SK-N-SH treated with all-trans-retinoic acid at 6 μM for 48 hours (cell line): ENCODE results near the gene RCVRN.

Experiments
- ATAC-seq: fragments of 200-7000 bp; cut with Tn5 transposase; 3 replicates; pipeline ENCODE4 v1.9.1; 2020; ENCODE audit warnings: mild to moderate bottlenecking, moderate library complexity
- ARNTL ChIP-seq: fragments of 450-650 bp; formaldehyde crosslinking; IDR thresholded peaks from 2 replicates; pipeline ENCODE4 v1.5.0; 2020; ENCODE audit warnings: low read depth, mild to moderate bottlenecking, moderate library complexity, borderline replicate concordance
- BACH2 ChIP-seq: fragments of 250-450 bp; sonication (Bioruptor Pico); IDR thresholded peaks from 2 replicates; pipeline ENCODE4 v1.9.0; 2021; ENCODE audit warnings: mild to moderate bottlenecking, borderline replicate concordance
- CREB5 ChIP-seq: fragments of 250-450 bp; sonication (Bioruptor Pico); IDR thresholded peaks from 2 replicates; pipeline ENCODE4 v1.5.1; 2020; ENCODE audit warnings: low read depth, mild to moderate bottlenecking, moderate library complexity
- CSDC2 ChIP-seq: fragments of 250-450 bp; sonication (Bioruptor Pico); IDR thresholded peaks from 2 replicates; pipeline ENCODE4 v1.5.0; 2020; ENCODE audit warnings: mild to moderate bottlenecking, moderate library complexity
- GLIS3 ChIP-seq: fragments of 250-450 bp; sonication (Bioruptor Pico); IDR thresholded peaks from 2 replicates; pipeline ENCODE4 v1.5.0; 2020; ENCODE audit warnings: mild to moderate bottlenecking, moderate library complexity
- ISL1 ChIP-seq: fragments of 250-450 bp; sonication (Bioruptor Pico); IDR thresholded peaks from 2 replicates; pipeline ENCODE4 v2.1.2; 2022; ENCODE audit warnings: mild to moderate bottlenecking, moderate library complexity
- OSR1 ChIP-seq: fragments of 250-450 bp; sonication (Bioruptor Pico); IDR thresholded peaks from 2 replicates; pipeline ENCODE4 v1.8.0; 2022; ENCODE audit warnings: moderate library complexity, mild to moderate bottlenecking, inconsistent platforms
- PATZ1 ChIP-seq: fragments of 250-450 bp; sonication (Bioruptor Pico); IDR thresholded peaks from 2 replicates; pipeline ENCODE4 v1.8.0; 2020; ENCODE audit warnings: mild to moderate bottlenecking, moderate library complexity, borderline replicate concordance
- POU6F1 ChIP-seq: fragments of 250-450 bp; sonication (Bioruptor Pico); IDR thresholded peaks from 2 replicates; pipeline ENCODE4 v1.8.0; 2021; ENCODE audit warnings: low read depth, mild to moderate bottlenecking, moderate library complexity, borderline replicate concordance
- PPARA ChIP-seq: fragments of 250-450 bp; sonication (Bioruptor Pico); IDR thresholded peaks from 2 replicates; pipeline ENCODE4 v1.5.0; 2020; ENCODE audit warnings: mild to moderate bottlenecking, borderline replicate concordance
- RARB ChIP-seq: fragments of 250-450 bp; sonication (Bioruptor Pico); IDR thresholded peaks from 2 replicates; pipeline ENCODE4 v1.8.0; 2021; ENCODE audit warnings: mild to moderate bottlenecking, moderate library complexity
- SNAI2 ChIP-seq: fragments of 250-450 bp; sonication (Bioruptor Pico); IDR thresholded peaks from 2 replicates; pipeline ENCODE4 v1.5.0; 2020; ENCODE audit warnings: mild to moderate bottlenecking, moderate library complexity
- TCF4 ChIP-seq: fragments of 250-450 bp; sonication (Bioruptor Pico); IDR thresholded peaks from 2 replicates; pipeline ENCODE4 v1.8.0; 2021; ENCODE audit warnings: mild to moderate bottlenecking, moderate library complexity, borderline replicate concordance
- TOX ChIP-seq: fragments of 250-450 bp; sonication (Bioruptor Pico); IDR thresholded peaks from 2 replicates; pipeline ENCODE4 v1.8.0; 2021; ENCODE audit warnings: mild to moderate bottlenecking, moderate library complexity, borderline replicate concordance
- TSHZ2 ChIP-seq: fragments of 250-450 bp; sonication (Bioruptor Pico); IDR thresholded peaks from 2 replicates; pipeline ENCODE4 v1.5.0; 2020; ENCODE audit warnings: mild to moderate bottlenecking, moderate library complexity
- ZC3H10 ChIP-seq: fragments of 250-450 bp; sonication (Bioruptor Pico); IDR thresholded peaks from 2 replicates; pipeline ENCODE4 v1.5.1; 2021; ENCODE audit warnings: mild to moderate bottlenecking, moderate library complexity
- ZFP3 ChIP-seq: fragments of 250-450 bp; sonication (Bioruptor Pico); IDR thresholded peaks from 2 replicates; pipeline ENCODE4 v1.5.0; 2020; ENCODE audit warnings: mild to moderate bottlenecking, moderate library complexity
- ZFP30 ChIP-seq: fragments of 450-650 bp; formaldehyde crosslinking; IDR thresholded peaks from 2 replicates; pipeline ENCODE4 v1.5.0; 2022; ENCODE audit warnings: mild to moderate bottlenecking, moderate library complexity
- ZNF565 ChIP-seq: fragments of 450-650 bp; formaldehyde crosslinking; conservative IDR thresholded peaks from 2 replicates; pipeline ENCODE4 v1.5.0; 2020; ENCODE audit warnings: low read depth, mild to moderate bottlenecking, moderate library complexity
- ZNF70 ChIP-seq: fragments of 450-650 bp; formaldehyde crosslinking; IDR thresholded peaks from 2 replicates; pipeline ENCODE4 v1.5.0; 2020; ENCODE audit warnings: mild to moderate bottlenecking, moderate library complexity
- ZNF8 ChIP-seq: fragments of 450-650 bp; formaldehyde crosslinking; IDR thresholded peaks from 2 replicates; pipeline ENCODE4 v1.5.0; 2020; ENCODE audit warnings: mild to moderate bottlenecking, moderate library complexity

Gene RCVRN

GRCh38 chr17:9878786-9879525 is 26.1 kb downstream of the RCVRN start:
- no peak for TF ChIP-seq OSR1 (CRISPR knock-in tag)
- TF ChIP-seq ISL1 (CRISPR knock-in tag): no peak
- no peak for TF ChIP-seq POU6F1
- TF ChIP-seq TSHZ2: no peak
- no peak for TF ChIP-seq PPARA
- no peak for TF ChIP-seq BACH2
- TF ChIP-seq SNAI2 (CRISPR knock-in tag): no peak
- TF ChIP-seq RARB (CRISPR knock-in tag): no peak
- TF ChIP-seq TCF4 (CRISPR knock-in tag): no peak
- no peak for TF ChIP-seq ZFP30 (CRISPR knock-in tag)
- TF ChIP-seq CREB5 (CRISPR knock-in tag): no peak
- no peak for TF ChIP-seq GLIS3
- TF ChIP-seq TOX (CRISPR knock-in tag): no peak
- no peak for TF ChIP-seq ZNF8 (CRISPR knock-in tag)
- no peak for TF ChIP-seq ZNF565 (CRISPR knock-in tag)
- no peak for TF ChIP-seq ZC3H10
- no peak for TF ChIP-seq ARNTL (CRISPR knock-in tag)
- no peak for TF ChIP-seq CSDC2 (CRISPR knock-in tag)
- TF ChIP-seq ZNF70 (CRISPR knock-in tag): no peak

GRCh38 chr17:9878356-9878755 is 26.7 kb downstream of the RCVRN start:
- TF ChIP-seq ZNF8 (CRISPR knock-in tag) (no peak), CSDC2 (CRISPR knock-in tag) (no peak), ZFP30 (CRISPR knock-in tag) (no peak), POU6F1 (no peak), SNAI2 (CRISPR knock-in tag) (no peak), PPARA (no peak), ZNF565 (CRISPR knock-in tag) (no peak), ZFP3 (CRISPR knock-in tag) (no peak), PATZ1 (no peak), TSHZ2 (no peak), TCF4 (CRISPR knock-in tag) (no peak), RARB (CRISPR knock-in tag) (no peak), ARNTL (CRISPR knock-in tag) (no peak), OSR1 (CRISPR knock-in tag) (no peak)
- no peak for ATAC-seq

More at GRCh38 chr17:9878786-9879525, 26.1 kb downstream of the RCVRN start:
- ATAC-seq: no peak
